Neural cell (in vitro differentiated cells): ENCODE results near the gene IGSF21. TPM values are rescaled to one million over a fixed set of nuclear protein-coding genes. Genes with fewer than 3 reads are reported as not detected.

Source experiments
- H2AFZ ChIP-seq: fragments of 200-600, 300-800 bp; sonication (generic), shearing (Covaris generic); 2 replicates; pipeline ENCODE4 v1.6.0; 2014; ENCODE audit warnings: low read depth, mild to moderate bottlenecking, antibody characterized with exemption, low read length, moderate library complexity
- H3F3A ChIP-seq: fragments of 200-600 bp; shearing (Covaris generic); 2 replicates; pipeline ENCODE4 v1.6.1; 2016; ENCODE audit warnings: mild to moderate bottlenecking, moderate library complexity, mixed read lengths, antibody characterized with exemption, low read length; ENCODE audit not compliant: insufficient read depth, poor library complexity, severe bottlenecking
- H3K27ac ChIP-seq: fragments of 200-600, 300-800 bp; sonication (generic), shearing (Covaris generic); 2 replicates; pipeline ENCODE4 v1.5.1; 2014; ENCODE audit warnings: mild to moderate bottlenecking, low read length, moderate library complexity
- H3K27me3 ChIP-seq: fragments of 300-800, 200-600 bp; sonication (generic), shearing (Covaris generic); 2 replicates; pipeline ENCODE4 v1.6.0; 2014; ENCODE audit warnings: mild to moderate bottlenecking, low read depth, low read length, moderate library complexity; ENCODE audit not compliant: insufficient read depth
- H3K36me3 ChIP-seq: fragments of 300-800, 200-600 bp; sonication (generic), shearing (Covaris generic); 2 replicates; pipeline ENCODE4 v1.5.1; 2014; ENCODE audit warnings: mild to moderate bottlenecking, antibody characterized with exemption, low read length, moderate library complexity; ENCODE audit not compliant: insufficient read depth
- H3K4me2 ChIP-seq: fragments of 300-800, 200-600 bp; sonication (generic), shearing (Covaris generic); 2 replicates; pipeline ENCODE4 v1.6.0; 2014; ENCODE audit warnings: mild to moderate bottlenecking, low read length
- H3K4me3 ChIP-seq: fragments of 300-800, 200-600 bp; sonication (generic), shearing (Covaris generic); 2 replicates; pipeline ENCODE4 v1.5.1; 2014; ENCODE audit warnings: mild to moderate bottlenecking, low read length, moderate library complexity
- H3K79me2 ChIP-seq: fragments of 200-600 bp; shearing (Covaris generic); replicated peaks from 2 replicates; pipeline ENCODE4 v1.6.0; 2014; ENCODE audit warnings: mild to moderate bottlenecking, low read length, moderate library complexity; ENCODE audit not compliant: insufficient read depth
- H3K9ac ChIP-seq: fragments of 300-800, 200-600 bp; sonication (generic), shearing (Covaris generic); 2 replicates; pipeline ENCODE4 v1.6.1; 2016; ENCODE audit warnings: mild to moderate bottlenecking, low read length, mixed read lengths
- H3K9me2 ChIP-seq: fragments of 200-600 bp; shearing (Covaris generic); 2 replicates; pipeline ENCODE4 v1.6.1; 2016; ENCODE audit warnings: mild to moderate bottlenecking, low read length, mixed read lengths; ENCODE audit not compliant: insufficient read depth
- H3K9me3 ChIP-seq: fragments of 200-600, 300-800 bp; sonication (generic), shearing (Covaris generic); 2 replicates; pipeline ENCODE4 v1.6.1; 2016; ENCODE audit warnings: mild to moderate bottlenecking, mixed run types, low read length, moderate library complexity, mixed read lengths
- H4K20me1 ChIP-seq: fragments of 200-600 bp; shearing (Covaris generic); 2 replicates; pipeline ENCODE4 v1.6.1; 2016; ENCODE audit warnings: mild to moderate bottlenecking, mixed run types; ENCODE audit not compliant: insufficient read depth
- CTCF ChIP-seq: fragments of 450-650 bp; IDR thresholded peaks from 2 replicates; pipeline ENCODE4 v1.5.1; 2014; ENCODE audit warnings: antibody characterized with exemption, mild to moderate bottlenecking, moderate library complexity; ENCODE audit not compliant: poor library complexity, severe bottlenecking
- EP300 ChIP-seq: fragments of 450-650 bp; conservative IDR thresholded peaks from 2 replicates; pipeline ENCODE4 v1.6.1; 2014; ENCODE audit warnings: antibody characterized with exemption, mild to moderate bottlenecking, moderate library complexity; ENCODE audit not compliant: poor library complexity, severe bottlenecking
- EZH2 ChIP-seq: fragments of 200-600, 300-800 bp; shearing (Covaris generic), sonication (generic); IDR thresholded peaks from 2 replicates; pipeline ENCODE4 v1.6.1; 2014; ENCODE audit warnings: antibody characterized with exemption, low read length, borderline replicate concordance, mild to moderate bottlenecking; ENCODE audit not compliant: insufficient read depth, poor library complexity, severe bottlenecking
- MXI1 ChIP-seq: fragments of 450-650 bp; conservative IDR thresholded peaks from 2 replicates; pipeline ENCODE4 v1.6.1; 2014; ENCODE audit warnings: antibody characterized with exemption, mild to moderate bottlenecking; ENCODE audit not compliant: poor library complexity, severe bottlenecking
- POLR2AphosphoS5 ChIP-seq: IDR thresholded peaks from 2 replicates; pipeline ENCODE4 v1.6.1; 2012
- RAD21 ChIP-seq: fragments of 450-650 bp; conservative IDR thresholded peaks from 2 replicates; pipeline ENCODE4 v1.6.1; 2014; ENCODE audit warnings: antibody characterized with exemption, mild to moderate bottlenecking, moderate library complexity
- REST ChIP-seq: IDR thresholded peaks from 2 replicates; pipeline ENCODE4 v1.6.1; 2012; ENCODE audit warnings: borderline replicate concordance
- SMC3 ChIP-seq: fragments of 450-650 bp; conservative IDR thresholded peaks from 2 replicates; pipeline ENCODE4 v1.6.1; 2014; ENCODE audit warnings: antibody characterized with exemption, mild to moderate bottlenecking, moderate library complexity; ENCODE audit not compliant: poor library complexity
- TAF1 ChIP-seq: IDR thresholded peaks from 2 replicates; pipeline ENCODE4 v1.6.1; 2012; ENCODE audit warnings: low read depth
- polyA plus RNA-seq: library from polyadenylated mRNA; depleted of rRNA; stranded (reverse); fragments of >200 nt; gene quantifications from 2 replicates; pipeline ENCODE4 v1.2.3, GENCODE V29; 2014

The IGSF21 gene
- polyA plus RNA-seq, 1 donor from 2014 or later, result 2.4 TPM

GRCh38 chr1:18191037-18191436 is 83.4 kb downstream of the IGSF21 start:
- TF ChIP-seq RAD21 (no peak), CTCF (no peak), EZH2 (no peak), POLR2AphosphoS5 (no peak), EP300 (no peak), REST (no peak), SMC3 (no peak)
- Histone ChIP-seq H3K9ac (no peak overlapping the region), H3K4me2 (no peak overlapping the region), H3K4me3 (no peak overlapping the region), H3K27me3 (no peaks in the 10 kb centered on the region), H3K36me3 (no peaks in the 10 kb centered on the region), H3K9me2 (no peaks in the 10 kb centered on the region), H2AFZ (no peak overlapping the region), H3F3A (no peaks in the 10 kb centered on the region), H3K79me2 (no peaks in the 10 kb centered on the region), H3K9me3 (no peaks in the 10 kb centered on the region), H4K20me1 (no peaks in the 10 kb centered on the region), H3K27ac (no peak overlapping the region)

GRCh38 chr1:18191481-18192155 is 84.0 kb downstream of the IGSF21 start:
- no peak overlapping the region for H3K27ac ChIP-seq
- H2AFZ ChIP-seq, result no peak overlapping the region
- TF ChIP-seq MXI1, result no peak
- TF ChIP-seq POLR2AphosphoS5, result no peak
- no peak for TF ChIP-seq CTCF
- TF ChIP-seq REST, result no peak
- TF ChIP-seq TAF1, result no peak
- no peak for TF ChIP-seq RAD21
- TF ChIP-seq SMC3, result no peak
- no peak overlapping the region for H3K4me2 ChIP-seq
- H3K9me2 ChIP-seq, result no peaks in the 10 kb centered on the region
- H3K4me3 ChIP-seq, result no peak overlapping the region
- no peak overlapping the region for H3K9ac ChIP-seq
- H3K9me3 ChIP-seq, result no peaks in the 10 kb centered on the region
- H4K20me1 ChIP-seq, result no peaks in the 10 kb centered on the region
- no peaks in the 10 kb centered on the region for H3K36me3 ChIP-seq
- H3K79me2 ChIP-seq, result no peaks in the 10 kb centered on the region
- H3F3A ChIP-seq, result no peaks in the 10 kb centered on the region
- H3K27me3 ChIP-seq, result no peaks in the 10 kb centered on the region
